ENCODE results near the gene FKBP1A.

DNA sequence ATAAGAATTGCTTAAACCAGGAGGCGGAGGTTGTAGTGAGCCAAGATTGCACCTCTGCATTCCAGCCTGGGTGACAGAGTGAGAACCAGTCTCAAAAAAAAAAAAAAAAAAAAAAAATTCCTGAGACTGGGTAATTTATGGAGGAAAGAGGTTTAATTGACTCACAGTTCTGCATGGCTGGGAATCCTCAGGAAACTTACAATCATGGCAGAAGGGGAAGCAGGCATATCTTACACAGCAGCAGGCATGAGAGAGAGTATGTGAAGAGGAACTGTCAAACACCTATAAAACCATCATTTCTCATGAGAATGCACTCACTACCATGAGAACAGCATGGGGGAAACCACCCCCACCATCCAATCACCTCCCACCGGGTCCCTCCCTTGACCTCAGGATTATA, 1.8 kb upstream of the FKBP1A start:
- TF ChIP-seq EZH2 (IDR thresholded peaks at IDR 0.05; ENCODE audit: borderline replicate concordance, low read length), result no peak
- TF ChIP-seq, protein P1, sequence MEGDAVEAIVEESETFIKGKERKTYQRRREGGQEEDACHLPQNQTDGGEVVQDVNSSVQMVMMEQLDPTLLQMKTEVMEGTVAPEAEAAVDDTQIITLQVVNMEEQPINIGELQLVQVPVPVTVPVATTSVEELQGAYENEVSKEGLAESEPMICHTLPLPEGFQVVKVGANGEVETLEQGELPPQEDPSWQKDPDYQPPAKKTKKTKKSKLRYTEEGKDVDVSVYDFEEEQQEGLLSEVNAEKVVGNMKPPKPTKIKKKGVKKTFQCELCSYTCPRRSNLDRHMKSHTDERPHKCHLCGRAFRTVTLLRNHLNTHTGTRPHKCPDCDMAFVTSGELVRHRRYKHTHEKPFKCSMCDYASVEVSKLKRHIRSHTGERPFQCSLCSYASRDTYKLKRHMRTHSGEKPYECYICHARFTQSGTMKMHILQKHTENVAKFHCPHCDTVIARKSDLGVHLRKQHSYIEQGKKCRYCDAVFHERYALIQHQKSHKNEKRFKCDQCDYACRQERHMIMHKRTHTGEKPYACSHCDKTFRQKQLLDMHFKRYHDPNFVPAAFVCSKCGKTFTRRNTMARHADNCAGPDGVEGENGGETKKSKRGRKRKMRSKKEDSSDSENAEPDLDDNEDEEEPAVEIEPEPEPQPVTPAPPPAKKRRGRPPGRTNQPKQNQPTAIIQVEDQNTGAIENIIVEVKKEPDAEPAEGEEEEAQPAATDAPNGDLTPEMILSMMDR (conservative IDR thresholded peaks at IDR 0.05 in 1 of 2, IDR thresholded peaks at IDR 0.05 in 1 of 2; ENCODE audit: extremely low read depth in 1 of 2, insufficient read depth in 1 of 2, low read depth in 1 of 2, low read length in 2 of 2), result no peak
